ENCODE measurements around the gene STX5. TPM values are rescaled to one million over a fixed set of nuclear protein-coding genes. Genes with fewer than 3 reads are reported as not detected.

STX5 gene
- total and polyA plus RNA-seq, 9 of the 15 experiments (the other 6 are each of a cell fraction or from before 2014, with no cell fraction given) = 2.8 to 28.6 (median 23.7) TPM

DNA sequence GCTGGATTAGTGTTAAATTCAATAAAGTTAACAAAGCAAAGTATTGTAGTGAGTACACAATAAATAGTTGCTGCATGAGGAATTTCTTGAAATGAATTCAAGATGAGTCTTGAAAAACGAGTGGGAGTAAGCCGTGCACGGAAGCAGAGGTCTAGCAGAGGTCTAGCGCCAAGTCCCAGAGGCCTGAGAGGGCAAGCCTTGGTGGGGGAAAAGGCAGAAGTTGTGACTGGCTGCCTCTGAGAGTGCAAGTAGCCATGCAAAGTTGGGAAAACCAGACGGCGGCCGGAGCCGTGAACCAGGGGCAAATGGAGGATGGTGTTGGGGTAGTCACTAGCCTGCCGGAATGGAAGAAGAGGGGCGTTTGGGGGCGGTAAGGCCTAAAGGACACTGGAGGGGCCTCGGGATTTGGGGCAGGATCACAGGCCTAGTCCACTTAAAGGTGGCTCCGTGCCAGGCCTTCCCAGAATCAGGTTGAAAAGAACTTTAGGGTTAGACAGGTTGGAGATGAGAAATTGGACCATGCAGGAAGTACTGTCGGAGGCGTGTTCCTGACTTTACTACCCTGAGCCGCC is 48.5 kb upstream of the STX5 start (continued):
- TF ChIP-seq, protein P1, sequence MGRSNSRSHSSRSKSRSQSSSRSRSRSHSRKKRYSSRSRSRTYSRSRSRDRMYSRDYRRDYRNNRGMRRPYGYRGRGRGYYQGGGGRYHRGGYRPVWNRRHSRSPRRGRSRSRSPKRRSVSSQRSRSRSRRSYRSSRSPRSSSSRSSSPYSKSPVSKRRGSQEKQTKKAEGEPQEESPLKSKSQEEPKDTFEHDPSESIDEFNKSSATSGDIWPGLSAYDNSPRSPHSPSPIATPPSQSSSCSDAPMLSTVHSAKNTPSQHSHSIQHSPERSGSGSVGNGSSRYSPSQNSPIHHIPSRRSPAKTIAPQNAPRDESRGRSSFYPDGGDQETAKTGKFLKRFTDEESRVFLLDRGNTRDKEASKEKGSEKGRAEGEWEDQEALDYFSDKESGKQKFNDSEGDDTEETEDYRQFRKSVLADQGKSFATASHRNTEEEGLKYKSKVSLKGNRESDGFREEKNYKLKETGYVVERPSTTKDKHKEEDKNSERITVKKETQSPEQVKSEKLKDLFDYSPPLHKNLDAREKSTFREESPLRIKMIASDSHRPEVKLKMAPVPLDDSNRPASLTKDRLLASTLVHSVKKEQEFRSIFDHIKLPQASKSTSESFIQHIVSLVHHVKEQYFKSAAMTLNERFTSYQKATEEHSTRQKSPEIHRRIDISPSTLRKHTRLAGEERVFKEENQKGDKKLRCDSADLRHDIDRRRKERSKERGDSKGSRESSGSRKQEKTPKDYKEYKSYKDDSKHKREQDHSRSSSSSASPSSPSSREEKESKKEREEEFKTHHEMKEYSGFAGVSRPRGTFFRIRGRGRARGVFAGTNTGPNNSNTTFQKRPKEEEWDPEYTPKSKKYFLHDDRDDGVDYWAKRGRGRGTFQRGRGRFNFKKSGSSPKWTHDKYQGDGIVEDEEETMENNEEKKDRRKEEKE (IDR thresholded peaks at IDR 0.05; ENCODE audit: borderline replicate concordance in 1 of 2, control insufficient read depth in 1 of 2, low read depth in 2 of 2, low read length in 1 of 2) = no peak
- TF ChIP-seq ZNF121 (CRISPR knock-in tag; conservative IDR thresholded peaks at IDR 0.05) (no peak), PRPF4 (IDR thresholded peaks at IDR 0.05; ENCODE audit: insufficient read depth, low read depth, low read length, poor library complexity, severe bottlenecking) (no peak), PHF20 (IDR thresholded peaks at IDR 0.05; ENCODE audit: partially characterized antibody) (no peak), TAF15 (IDR thresholded peaks at IDR 0.05; ENCODE audit: low read depth, low read length) (no peak), CSDE1 (IDR thresholded peaks at IDR 0.05) (no peak), HDGF (IDR thresholded peaks at IDR 0.05) (peak; percentile 82; the same call in 1 of the 2 replicates), XRCC5 (IDR thresholded peaks at IDR 0.05; ENCODE audit: low read depth, low read length) (no peak; the same call in 1 of the 2 replicates), SMAD3 (CRISPR knock-in tag; conservative IDR thresholded peaks at IDR 0.05) (no peak), RAD21 (CRISPR knock-in tag; conservative IDR thresholded peaks at IDR 0.05 in 1 of 2, IDR thresholded peaks at IDR 0.05 in 1 of 2) (no peak), ZNF232 (CRISPR knock-in tag; IDR thresholded peaks at IDR 0.05) (no peak), ETV1 (tag; conservative IDR thresholded peaks at IDR 0.05; ENCODE audit: low read depth) (peak; percentile 4; the same call in 1 of the 2 replicates)
- TF ChIP-seq, protein P2, sequence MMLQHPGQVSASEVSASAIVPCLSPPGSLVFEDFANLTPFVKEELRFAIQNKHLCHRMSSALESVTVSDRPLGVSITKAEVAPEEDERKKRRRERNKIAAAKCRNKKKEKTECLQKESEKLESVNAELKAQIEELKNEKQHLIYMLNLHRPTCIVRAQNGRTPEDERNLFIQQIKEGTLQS (IDR thresholded peaks at IDR 0.05) = no peak
- TF ChIP-seq, protein P2 (CRISPR knock-in tag; conservative IDR thresholded peaks at IDR 0.05) = no peak
- TF ChIP-seq, protein P3, sequence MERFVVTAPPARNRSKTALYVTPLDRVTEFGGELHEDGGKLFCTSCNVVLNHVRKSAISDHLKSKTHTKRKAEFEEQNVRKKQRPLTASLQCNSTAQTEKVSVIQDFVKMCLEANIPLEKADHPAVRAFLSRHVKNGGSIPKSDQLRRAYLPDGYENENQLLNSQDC (CRISPR knock-in tag; IDR thresholded peaks at IDR 0.05) = no peak
- TF ChIP-seq, protein P4, sequence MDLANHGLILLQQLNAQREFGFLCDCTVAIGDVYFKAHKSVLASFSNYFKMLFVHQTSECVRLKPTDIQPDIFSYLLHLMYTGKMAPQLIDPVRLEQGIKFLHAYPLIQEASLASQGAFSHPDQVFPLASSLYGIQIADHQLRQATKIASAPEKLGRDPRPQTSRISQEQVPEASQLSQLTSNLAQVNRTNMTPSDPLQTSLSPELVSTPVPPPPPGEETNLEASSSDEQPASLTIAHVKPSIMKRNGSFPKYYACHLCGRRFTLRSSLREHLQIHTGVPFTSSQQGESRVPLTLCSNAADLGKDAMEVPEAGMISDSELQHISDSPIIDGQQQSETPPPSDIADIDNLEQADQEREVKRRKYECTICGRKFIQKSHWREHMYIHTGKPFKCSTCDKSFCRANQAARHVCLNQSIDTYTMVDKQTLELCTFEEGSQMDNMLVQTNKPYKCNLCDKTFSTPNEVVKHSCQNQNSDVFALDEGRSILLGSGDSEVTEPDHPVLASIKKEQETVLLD (IDR thresholded peaks at IDR 0.05) = no peak
- TF ChIP-seq, protein P5, sequence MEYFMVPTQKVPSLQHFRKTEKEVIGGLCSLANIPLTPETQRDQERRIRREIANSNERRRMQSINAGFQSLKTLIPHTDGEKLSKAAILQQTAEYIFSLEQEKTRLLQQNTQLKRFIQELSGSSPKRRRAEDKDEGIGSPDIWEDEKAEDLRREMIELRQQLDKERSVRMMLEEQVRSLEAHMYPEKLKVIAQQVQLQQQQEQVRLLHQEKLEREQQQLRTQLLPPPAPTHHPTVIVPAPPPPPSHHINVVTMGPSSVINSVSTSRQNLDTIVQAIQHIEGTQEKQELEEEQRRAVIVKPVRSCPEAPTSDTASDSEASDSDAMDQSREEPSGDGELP (CRISPR knock-in tag; IDR thresholded peaks at IDR 0.05; ENCODE audit: borderline replicate concordance) = no peak
- TF ChIP-seq, protein P6, sequence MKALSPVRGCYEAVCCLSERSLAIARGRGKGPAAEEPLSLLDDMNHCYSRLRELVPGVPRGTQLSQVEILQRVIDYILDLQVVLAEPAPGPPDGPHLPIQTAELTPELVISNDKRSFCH (CRISPR knock-in tag; IDR thresholded peaks at IDR 0.05) = no peak
- TF ChIP-seq, protein P6 (tag; IDR thresholded peaks at IDR 0.05) = 0 out of 2 replicates have a peak, but pooled peaks have one; percentile 28

Measured in K562 (cell line).